ENCODE measurements around the gene GTPBP4. TPM values are rescaled to one million over a fixed set of nuclear protein-coding genes. Genes with fewer than 3 reads are reported as not detected.
A peak's percentile ranks its signal among the peaks of the same experiment; 100 is the strongest.

GTPBP4 gene
- polyA plus RNA-seq, 1 donor (not counting 4 experiments of a cell fraction or from before 2014, with no cell fraction given) = 70.4 TPM

GRCh38 chr10:986881-987619 is 1.2 kb upstream of the GTPBP4 start:
- H3K9me1 ChIP-seq (ENCODE audit: control insufficient read depth, extremely low read depth, insufficient read depth, low read length) = no peaks in the 10 kb centered on the region
- no peak for DNase-seq (ENCODE audit: low read depth, low spot score)
- H3K4me2 ChIP-seq (ENCODE audit: control insufficient read depth, extremely low read depth, insufficient read depth, low read depth, low read length) = peak overlapping the region; percentile 81
- peak overlapping the region; percentile 99 for H3K9ac ChIP-seq (ENCODE audit: control insufficient read depth, extremely low read depth, insufficient read depth, low read length)
- H3K27me3 ChIP-seq (ENCODE audit: control insufficient read depth, extremely low read depth, insufficient read depth, low read length) = no peaks in the 10 kb centered on the region
- no peak overlapping the region for H2AFZ ChIP-seq (ENCODE audit: control insufficient read depth, low read length)
- H3K36me3 ChIP-seq (ENCODE audit: control insufficient read depth in 2 of 2, extremely low read depth in 1 of 2, insufficient read depth in 2 of 2, low read length in 2 of 2) = peaks cover 0 to 14% of the 10 kb centered on the region in 2 experiments
- peak overlapping the region; percentile 97 for H3K27ac ChIP-seq (ENCODE audit: control insufficient read depth, insufficient read depth, low read length)
- peaks cover 14% of the 10 kb centered on the region for H4K20me1 ChIP-seq (ENCODE audit: control insufficient read depth, extremely low read depth, insufficient read depth, low read length)
- H3K9me3 ChIP-seq (ENCODE audit: control insufficient read depth, low read depth, low read length) = no peaks in the 10 kb centered on the region
- peak overlapping the region; percentile 86 to 99 (median 99) for H3K4me3 ChIP-seq (ENCODE audit: control insufficient read depth in 2 of 3, extremely low read depth in 1 of 3, insufficient read depth in 2 of 3, low read depth in 1 of 3, low read length in 3 of 3)
- FAIRE-seq = no peak
- TF ChIP-seq EZH2 (IDR thresholded peaks at IDR 0.05; ENCODE audit: low read length) (no peak), CTCF (optimal IDR thresholded peaks at IDR 0.05 in 1 of 3, IDR thresholded peaks at IDR 0.05 in 1 of 3, conservative IDR thresholded peaks at IDR 0.05 in 1 of 3; ENCODE audit: extremely low read depth in 1 of 3, insufficient read depth in 2 of 3, low read length in 3 of 3) (no peak)
- H3K4me1 ChIP-seq (ENCODE audit: control insufficient read depth, extremely low read depth, insufficient read depth, low read length) = peaks cover 42% of the 10 kb centered on the region
- dilution Hi-C loops (cut with MboI; ENCODE audit: extremely low pct_ligation_motif_present, low sequenced_read_pairs) = no loop called here
- peaks cover 41% of the 10 kb centered on the region for H3K79me2 ChIP-seq (ENCODE audit: control insufficient read depth, insufficient read depth, low read length)

GRCh38 chr10:987620-987869 is 689 bp upstream of the GTPBP4 start:
- no peak for TF ChIP-seq EZH2 (IDR thresholded peaks at IDR 0.05; ENCODE audit: low read length)
- no peak for TF ChIP-seq CTCF (optimal IDR thresholded peaks at IDR 0.05 in 1 of 3, IDR thresholded peaks at IDR 0.05 in 1 of 3, conservative IDR thresholded peaks at IDR 0.05 in 1 of 3; ENCODE audit: extremely low read depth in 1 of 3, insufficient read depth in 2 of 3, low read length in 3 of 3)
- peak overlapping the region; percentile 81 for H3K4me2 ChIP-seq (ENCODE audit: control insufficient read depth, extremely low read depth, insufficient read depth, low read depth, low read length)
- H3K9ac ChIP-seq (ENCODE audit: control insufficient read depth, extremely low read depth, insufficient read depth, low read length) = peak overlapping the region; percentile 99
- H3K4me3 ChIP-seq (ENCODE audit: control insufficient read depth in 2 of 3, extremely low read depth in 1 of 3, insufficient read depth in 2 of 3, low read depth in 1 of 3, low read length in 3 of 3) = peak overlapping the region; percentile 86 to 99 (median 99)
- peaks cover 45% of the 10 kb centered on the region for H3K79me2 ChIP-seq (ENCODE audit: control insufficient read depth, insufficient read depth, low read length)
- peak overlapping the region; percentile 97 for H3K27ac ChIP-seq (ENCODE audit: control insufficient read depth, insufficient read depth, low read length)
- H3K27me3 ChIP-seq (ENCODE audit: control insufficient read depth, extremely low read depth, insufficient read depth, low read length) = no peaks in the 10 kb centered on the region
- peaks cover 42% of the 10 kb centered on the region for H3K4me1 ChIP-seq (ENCODE audit: control insufficient read depth, extremely low read depth, insufficient read depth, low read length)
- no peaks in the 10 kb centered on the region for H3K9me3 ChIP-seq (ENCODE audit: control insufficient read depth, low read depth, low read length)
- H3K36me3 ChIP-seq (ENCODE audit: control insufficient read depth in 2 of 2, extremely low read depth in 1 of 2, insufficient read depth in 2 of 2, low read length in 2 of 2) = peaks cover 0 to 18% of the 10 kb centered on the region in 2 experiments
- peaks cover 15% of the 10 kb centered on the region for H4K20me1 ChIP-seq (ENCODE audit: control insufficient read depth, extremely low read depth, insufficient read depth, low read length)
- DNase-seq (ENCODE audit: low read depth, low spot score) (no peak), FAIRE-seq (no peak)
- peak overlapping the region; percentile 5 for H2AFZ ChIP-seq (ENCODE audit: control insufficient read depth, low read length)
- dilution Hi-C loops (cut with MboI; ENCODE audit: extremely low pct_ligation_motif_present, low sequenced_read_pairs) = no loop called here
- H3K9me1 ChIP-seq (ENCODE audit: control insufficient read depth, extremely low read depth, insufficient read depth, low read length) = no peaks in the 10 kb centered on the region
